Neuron (in vitro differentiated cells): ENCODE results near the gene TMEM132D.

Experiments
- H2AFZ ChIP-seq: one replicate; pipeline ENCODE4 v1.6.1; 2013; ENCODE audit warnings: low read depth, mild to moderate bottlenecking, inconsistent platforms, low read length, moderate library complexity
- H3K27me3 ChIP-seq: one replicate; pipeline ENCODE4 v1.6.1; 2013; ENCODE audit warnings: low read length; ENCODE audit not compliant: insufficient read depth
- H3K36me3 ChIP-seq: one replicate; pipeline ENCODE4 v1.6.1; 2013; ENCODE audit warnings: low read length; ENCODE audit not compliant: insufficient read depth
- H3K4me1 ChIP-seq: one replicate; pipeline ENCODE4 v1.6.1; 2013; ENCODE audit warnings: low read length; ENCODE audit not compliant: insufficient read depth
- H3K4me3 ChIP-seq: 2 replicates; pipeline ENCODE4 v1.5.1; 2013; ENCODE audit warnings: mild to moderate bottlenecking, low read length, moderate library complexity
- H3K9me3 ChIP-seq: one replicate; pipeline ENCODE4 v1.6.1; 2013; ENCODE audit warnings: low read length

TMEM132D gene

DNA sequence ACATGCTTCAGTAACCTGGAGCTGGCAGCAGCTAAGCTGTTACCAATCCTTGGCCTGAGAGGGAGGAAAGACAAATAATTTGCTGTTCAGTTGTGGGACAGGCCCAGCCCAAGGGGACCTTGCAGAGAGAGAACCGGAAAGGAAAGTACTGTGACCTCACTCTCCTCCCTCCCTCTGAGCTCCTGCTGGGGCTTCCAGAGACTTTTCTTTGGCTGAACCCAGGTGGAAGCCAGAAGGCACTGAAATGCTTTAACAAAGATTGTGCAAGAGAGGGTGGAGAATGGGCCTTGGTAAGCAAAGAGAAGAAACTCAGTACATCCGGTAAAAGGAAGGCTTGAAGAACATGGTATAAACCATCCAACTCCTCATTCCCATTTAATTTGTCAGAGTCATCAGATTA is 593.5 kb downstream of the TMEM132D start:
- Histone ChIP-seq H3K36me3 (no peaks in the 10 kb centered on the region), H2AFZ (no peak overlapping the region), H3K4me1 (no peaks in the 10 kb centered on the region), H3K27me3 (no peaks in the 10 kb centered on the region), H3K9me3 (no peaks in the 10 kb centered on the region), H3K4me3 (no peak overlapping the region)

GRCh38 chr12:129305851-129306250 is 598.0 kb downstream of the TMEM132D start:
- Histone ChIP-seq H3K4me3 (no peak overlapping the region), H3K36me3 (no peaks in the 10 kb centered on the region), H3K9me3 (no peaks in the 10 kb centered on the region), H2AFZ (no peak overlapping the region), H3K27me3 (no peaks in the 10 kb centered on the region), H3K4me1 (no peaks in the 10 kb centered on the region)

DNA sequence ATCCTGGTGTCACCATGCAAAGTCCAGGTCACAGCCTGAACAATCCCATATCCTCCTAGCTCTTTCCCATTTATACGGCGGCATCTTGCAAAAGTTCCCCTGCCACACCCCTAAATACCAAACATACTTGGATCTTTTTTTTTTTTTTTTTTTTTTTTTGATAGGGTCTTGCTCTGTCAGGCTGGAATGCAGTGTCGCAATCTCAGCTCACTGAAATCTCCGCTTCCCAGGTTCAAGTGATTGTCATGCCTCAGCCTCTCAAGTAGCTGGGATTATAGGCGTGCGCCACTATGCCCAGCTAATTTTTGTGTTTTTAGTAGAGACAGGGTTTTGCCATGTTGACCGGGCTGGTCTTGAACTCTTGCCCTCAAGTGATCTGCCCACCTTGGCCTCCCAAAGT is 599.3 kb downstream of the TMEM132D start:
- Histone ChIP-seq H3K9me3 (no peaks in the 10 kb centered on the region), H3K27me3 (no peaks in the 10 kb centered on the region), H2AFZ (no peak overlapping the region), H3K36me3 (no peaks in the 10 kb centered on the region), H3K4me3 (no peak overlapping the region), H3K4me1 (no peaks in the 10 kb centered on the region)

DNA sequence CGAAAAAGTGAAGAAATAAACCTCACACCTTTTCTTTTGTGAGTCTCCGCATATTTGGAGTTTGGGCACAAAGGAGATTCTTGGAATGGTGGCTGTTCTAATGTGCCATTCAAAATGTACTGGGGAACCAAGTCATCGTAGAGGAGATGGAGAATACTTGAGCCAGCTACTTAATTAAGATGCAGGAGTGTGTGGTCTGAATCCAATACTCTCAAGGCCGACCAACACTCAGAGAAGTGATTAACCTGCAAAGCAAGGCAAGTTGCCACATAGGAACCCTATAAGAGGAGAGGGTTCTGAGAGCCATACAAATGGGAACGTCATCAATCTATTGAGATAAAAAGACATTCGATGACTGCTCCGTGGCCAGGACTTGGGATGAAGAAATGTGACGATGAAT is 603.8 kb downstream of the TMEM132D start:
- H3K4me3 ChIP-seq: no peak overlapping the region
- H2AFZ ChIP-seq: no peak overlapping the region
- H3K36me3 ChIP-seq: no peaks in the 10 kb centered on the region
- no peaks in the 10 kb centered on the region for H3K4me1 ChIP-seq
- no peaks in the 10 kb centered on the region for H3K27me3 ChIP-seq
- H3K9me3 ChIP-seq: no peaks in the 10 kb centered on the region

- H3K36me3 ChIP-seq: no peaks in the 10 kb centered on the region
- no peak overlapping the region for H3K4me3 ChIP-seq
- H2AFZ ChIP-seq: no peak overlapping the region
- no peaks in the 10 kb centered on the region for H3K4me1 ChIP-seq
- no peaks in the 10 kb centered on the region for H3K9me3 ChIP-seq
- H3K27me3 ChIP-seq: no peaks in the 10 kb centered on the region
Observed at GRCh38 chr12:129298921-129299320, 604.9 kb downstream of the TMEM132D start.

DNA sequence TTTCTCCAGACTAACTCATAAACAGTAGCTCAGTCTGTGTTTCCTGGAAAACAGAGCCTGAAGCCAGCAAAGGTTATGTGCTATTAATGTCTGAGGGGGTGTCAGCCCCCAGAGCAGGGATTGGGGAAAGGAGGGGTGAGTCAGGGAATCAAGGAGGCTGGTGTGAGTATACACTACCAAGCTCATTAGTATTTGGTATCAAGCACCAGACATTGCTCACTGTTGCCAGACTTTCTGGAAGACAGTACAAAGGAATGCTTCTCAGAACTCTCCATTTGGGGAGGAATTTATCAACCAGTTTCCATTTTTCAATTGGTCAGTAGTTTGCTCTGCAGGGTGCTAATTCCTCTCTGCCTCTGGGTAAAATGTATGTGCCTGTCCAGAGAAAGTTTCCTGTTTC is 607.2 kb downstream of the TMEM132D start:
- H3K36me3 ChIP-seq: no peaks in the 10 kb centered on the region
- no peak overlapping the region for H2AFZ ChIP-seq
- no peaks in the 10 kb centered on the region for H3K9me3 ChIP-seq
- H3K4me1 ChIP-seq: no peaks in the 10 kb centered on the region
- H3K4me3 ChIP-seq: no peak overlapping the region
- H3K27me3 ChIP-seq: no peaks in the 10 kb centered on the region

DNA sequence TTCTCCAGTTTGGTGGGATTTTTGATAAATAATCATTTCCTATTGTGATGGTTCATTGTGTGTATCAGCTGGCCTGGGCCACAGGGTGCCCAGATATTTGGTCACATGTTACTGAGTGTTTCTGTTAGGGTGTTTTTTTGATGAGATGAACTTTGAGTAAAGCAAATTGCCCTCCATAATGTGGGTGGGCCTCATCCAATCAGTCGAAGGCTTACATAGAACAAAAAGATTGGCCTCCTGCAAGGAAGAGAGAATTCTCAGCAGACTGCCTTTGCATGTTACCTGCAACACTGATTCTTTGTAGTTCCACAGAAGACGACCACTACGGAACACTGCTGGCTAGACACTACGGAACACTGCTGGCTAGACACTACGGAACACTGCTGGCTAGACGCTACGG is 609.0 kb downstream of the TMEM132D start:
- Histone ChIP-seq H3K4me3 (no peak overlapping the region), H3K9me3 (no peaks in the 10 kb centered on the region), H2AFZ (no peak overlapping the region), H3K27me3 (no peaks in the 10 kb centered on the region), H3K36me3 (no peaks in the 10 kb centered on the region), H3K4me1 (no peaks in the 10 kb centered on the region)

- Histone ChIP-seq H3K9me3 (no peaks in the 10 kb centered on the region), H3K27me3 (no peaks in the 10 kb centered on the region), H3K36me3 (no peaks in the 10 kb centered on the region), H3K4me3 (no peak overlapping the region), H3K4me1 (peaks cover 6% of the 10 kb centered on the region), H2AFZ (no peak overlapping the region)
Observed at GRCh38 chr12:129279771-129280170, 624.1 kb downstream of the TMEM132D start.

GRCh38 chr12:129276361-129277060 is 627.3 kb downstream of the TMEM132D start:
- peaks cover 6% of the 10 kb centered on the region for H3K4me1 ChIP-seq
- H3K36me3 ChIP-seq: no peaks in the 10 kb centered on the region
- no peaks in the 10 kb centered on the region for H3K9me3 ChIP-seq
- H2AFZ ChIP-seq: no peak overlapping the region
- H3K27me3 ChIP-seq: no peaks in the 10 kb centered on the region
- no peak overlapping the region for H3K4me3 ChIP-seq

DNA sequence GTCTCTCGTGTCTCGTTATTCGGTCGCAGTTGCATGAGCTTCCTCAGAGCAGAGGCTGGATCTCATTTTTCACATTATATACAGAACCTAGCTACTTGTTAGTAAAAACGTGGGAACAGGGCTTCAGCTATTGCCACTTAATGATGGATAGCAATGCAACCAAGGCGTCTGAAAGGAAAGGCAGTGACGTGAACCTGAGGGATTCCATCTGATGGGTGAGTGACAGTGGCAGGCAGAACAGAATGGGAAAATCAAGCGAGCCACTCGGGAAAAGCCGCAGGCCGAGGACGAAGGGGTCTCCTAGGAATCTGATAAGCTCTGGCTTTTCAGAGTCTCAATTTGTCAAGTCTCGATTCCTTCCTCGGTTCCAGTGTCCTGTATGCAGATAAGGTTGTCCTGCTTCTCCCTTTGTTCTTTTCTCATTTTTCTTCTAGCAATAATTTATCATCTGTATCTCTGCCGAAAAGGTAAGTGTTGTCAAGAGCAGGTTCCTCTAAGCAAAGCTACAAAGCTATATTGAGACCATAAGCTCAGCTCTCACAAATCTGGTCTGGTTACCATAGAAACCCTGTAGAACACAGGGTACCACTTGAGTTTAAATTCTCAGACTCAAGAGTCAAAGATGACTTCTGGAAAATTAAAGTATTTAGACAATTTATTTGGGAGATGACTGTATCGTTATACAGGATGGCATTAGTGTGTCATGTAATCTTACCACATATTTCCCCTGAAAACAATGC is 633.9 kb downstream of the TMEM132D start:
- Histone ChIP-seq H2AFZ (no peak overlapping the region), H3K27me3 (no peaks in the 10 kb centered on the region), H3K9me3 (no peaks in the 10 kb centered on the region), H3K36me3 (no peaks in the 10 kb centered on the region), H3K4me3 (no peak overlapping the region), H3K4me1 (no peaks in the 10 kb centered on the region)

DNA sequence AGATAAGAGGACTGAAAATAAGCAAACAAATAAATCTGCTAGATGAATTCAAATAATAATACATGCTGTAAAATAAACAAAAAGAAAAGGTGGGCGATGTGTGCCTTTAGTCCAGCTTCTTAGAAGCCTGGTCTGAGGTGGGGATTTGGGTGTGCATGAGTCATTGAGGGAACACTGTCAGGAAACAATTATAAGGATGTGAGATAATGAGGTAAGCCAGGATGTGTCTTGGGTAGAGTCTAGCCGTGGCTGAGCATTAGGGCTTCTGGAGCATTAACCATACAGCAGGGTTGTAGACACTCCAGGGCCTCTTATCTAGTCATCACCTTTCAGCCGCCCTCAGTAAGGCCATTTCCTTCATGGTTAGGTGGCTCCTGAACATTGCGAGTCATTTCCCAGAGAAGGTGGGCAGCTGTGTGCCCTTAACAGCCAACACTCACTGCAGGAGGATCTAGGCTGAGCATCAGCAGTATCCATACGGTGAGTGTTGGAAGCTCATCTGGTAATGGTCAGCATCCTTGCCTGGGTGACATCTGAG is 645.0 kb downstream of the TMEM132D start:
- Histone ChIP-seq H2AFZ (no peak overlapping the region), H3K9me3 (no peaks in the 10 kb centered on the region), H3K4me3 (no peak overlapping the region), H3K36me3 (no peaks in the 10 kb centered on the region), H3K27me3 (no peaks in the 10 kb centered on the region), H3K4me1 (no peaks in the 10 kb centered on the region)

- Histone ChIP-seq H3K9me3 (no peaks in the 10 kb centered on the region), H3K36me3 (no peaks in the 10 kb centered on the region), H3K4me1 (no peaks in the 10 kb centered on the region), H2AFZ (no peak overlapping the region), H3K27me3 (no peaks in the 10 kb centered on the region), H3K4me3 (no peak overlapping the region)
Observed at GRCh38 chr12:129257524-129257923, 646.3 kb downstream of the TMEM132D start.

DNA sequence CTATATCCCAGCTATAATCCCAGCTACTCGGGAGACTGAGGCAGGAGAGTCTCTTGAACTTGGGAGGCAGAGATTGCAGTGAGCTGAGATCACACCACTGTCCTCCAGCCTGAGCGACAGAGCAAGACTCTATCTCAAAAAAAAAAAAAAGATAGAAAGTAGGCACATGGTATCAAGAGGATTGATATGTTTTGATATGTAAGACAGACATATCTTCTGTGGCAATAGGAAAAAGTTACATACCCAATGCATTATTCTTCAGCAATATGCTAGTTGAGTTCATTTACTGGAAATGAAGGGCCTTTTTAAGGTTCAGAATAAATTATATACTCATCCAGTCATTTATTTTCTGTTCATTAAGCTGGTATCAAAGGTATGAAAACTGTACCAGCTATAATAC is 657.2 kb downstream of the TMEM132D start:
- no peaks in the 10 kb centered on the region for H3K9me3 ChIP-seq
- no peak overlapping the region for H2AFZ ChIP-seq
- no peaks in the 10 kb centered on the region for H3K4me1 ChIP-seq
- no peak overlapping the region for H3K4me3 ChIP-seq
- no peaks in the 10 kb centered on the region for H3K27me3 ChIP-seq
- H3K36me3 ChIP-seq: no peaks in the 10 kb centered on the region
